Peyer's patch (tissue), 4 donors: ENCODE measurements around the gene LTBP2. TPM values are rescaled to one million over a fixed set of nuclear protein-coding genes. Genes with fewer than 3 reads are reported as not detected.

Experiments used
- DNase-seq, 3 donors: peaks; one replicate each; pipeline ENCODE4 v3.0.0-alpha.2; 2017 to 2019
- H3K27ac ChIP-seq, 4 donors: fragments of 200-600 bp; sonication (generic); one replicate each; pipeline ENCODE4 v1.5.1; 2016 to 2019
- H3K27me3 ChIP-seq, 2 donors: fragments of 200-600 bp; sonication (generic); one replicate each; pipeline ENCODE4 v1.5.1; 2019
- H3K36me3 ChIP-seq, 3 donors: fragments of 200-600 bp; sonication (generic); one replicate each; pipeline ENCODE4 v1.5.1; 2016 to 2019
- H3K4me1 ChIP-seq, 4 donors: fragments of 200-600 bp; sonication (generic); one replicate each; pipeline ENCODE4 v1.5.1; 2016 to 2019
- H3K4me3 ChIP-seq, 4 donors: fragments of 200-600 bp; sonication (generic); 1 replicate in 3 of 4; 2 replicates in 1 of 4; pipeline ENCODE4 v1.5.1; 2016 to 2019; ENCODE audit warnings: mild to moderate bottlenecking in 1 of 4
- H3K9me3 ChIP-seq, 4 donors: fragments of 200-600 bp; sonication (generic); one replicate each; pipeline ENCODE4 v1.5.1; 2016 to 2019; ENCODE audit warnings: mild to moderate bottlenecking in 1 of 4
- POLR2A ChIP-seq, 2 donors: fragments of 450-650 bp; IDR thresholded peaks; one replicate each; pipeline ENCODE4 v1.5.1; 2017; ENCODE audit warnings: antibody characterized with exemption in 2 of 2, mild to moderate bottlenecking in 2 of 2, moderate library complexity in 2 of 2
- total RNA-seq, 4 donors: library from RNA; depleted of rRNA; stranded (reverse); fragments of >200 nt; gene quantifications; one replicate each; pipeline ENCODE4 v1.1.0, GENCODE V29; 2016
- TF ChIP-seq, protein P1 (sequence below), 6 experiments: fragments of 450-650 bp in 4 of 6; fragments of 200-600 bp in 2 of 6; sonication (generic) in 1 of 6; IDR thresholded peaks; one replicate each; pipeline ENCODE4 v1.5.1; 2017 to 2019; ENCODE audit warnings: antibody characterized with exemption in 6 of 6, mild to moderate bottlenecking in 3 of 6, moderate library complexity in 1 of 6

The LTBP2 gene
- total RNA-seq, 4 donors from 2014 or later = 10.7 to 34.7 (median 16.0) TPM

DNA sequence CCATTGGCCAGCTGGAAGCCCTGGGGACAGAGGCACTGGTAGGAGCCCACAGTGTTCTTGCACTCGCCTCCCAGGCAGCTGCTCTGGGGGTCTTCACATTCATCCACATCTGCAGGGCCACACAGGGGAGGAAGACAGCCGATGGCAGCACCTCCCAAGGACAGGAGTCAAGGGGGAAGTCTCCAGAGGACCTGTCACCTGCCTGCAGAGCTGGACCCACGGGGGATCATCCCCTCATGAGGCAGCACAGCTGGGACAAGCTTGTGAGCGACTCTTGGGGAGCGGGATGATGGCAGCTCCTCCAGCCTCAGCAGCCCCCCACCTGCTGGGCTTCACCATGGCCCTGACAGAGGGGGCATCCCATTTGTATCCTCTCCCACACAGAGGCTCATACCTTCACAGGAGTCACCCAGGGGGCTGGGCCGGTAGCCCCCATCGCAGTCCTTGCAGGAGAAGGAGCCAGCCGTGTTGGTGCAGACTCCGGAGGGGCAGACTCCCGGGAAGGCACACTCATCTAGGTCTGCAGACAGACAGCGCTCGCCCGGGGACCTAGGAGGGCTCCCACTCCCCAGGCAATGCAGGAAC, 103.1 kb downstream of the LTBP2 start:
- TF ChIP-seq POLR2A (IDR thresholded peaks at IDR 0.05) = no peak
- TF ChIP-seq, protein P1, sequence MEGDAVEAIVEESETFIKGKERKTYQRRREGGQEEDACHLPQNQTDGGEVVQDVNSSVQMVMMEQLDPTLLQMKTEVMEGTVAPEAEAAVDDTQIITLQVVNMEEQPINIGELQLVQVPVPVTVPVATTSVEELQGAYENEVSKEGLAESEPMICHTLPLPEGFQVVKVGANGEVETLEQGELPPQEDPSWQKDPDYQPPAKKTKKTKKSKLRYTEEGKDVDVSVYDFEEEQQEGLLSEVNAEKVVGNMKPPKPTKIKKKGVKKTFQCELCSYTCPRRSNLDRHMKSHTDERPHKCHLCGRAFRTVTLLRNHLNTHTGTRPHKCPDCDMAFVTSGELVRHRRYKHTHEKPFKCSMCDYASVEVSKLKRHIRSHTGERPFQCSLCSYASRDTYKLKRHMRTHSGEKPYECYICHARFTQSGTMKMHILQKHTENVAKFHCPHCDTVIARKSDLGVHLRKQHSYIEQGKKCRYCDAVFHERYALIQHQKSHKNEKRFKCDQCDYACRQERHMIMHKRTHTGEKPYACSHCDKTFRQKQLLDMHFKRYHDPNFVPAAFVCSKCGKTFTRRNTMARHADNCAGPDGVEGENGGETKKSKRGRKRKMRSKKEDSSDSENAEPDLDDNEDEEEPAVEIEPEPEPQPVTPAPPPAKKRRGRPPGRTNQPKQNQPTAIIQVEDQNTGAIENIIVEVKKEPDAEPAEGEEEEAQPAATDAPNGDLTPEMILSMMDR (IDR thresholded peaks at IDR 0.05) = no peak

DNA sequence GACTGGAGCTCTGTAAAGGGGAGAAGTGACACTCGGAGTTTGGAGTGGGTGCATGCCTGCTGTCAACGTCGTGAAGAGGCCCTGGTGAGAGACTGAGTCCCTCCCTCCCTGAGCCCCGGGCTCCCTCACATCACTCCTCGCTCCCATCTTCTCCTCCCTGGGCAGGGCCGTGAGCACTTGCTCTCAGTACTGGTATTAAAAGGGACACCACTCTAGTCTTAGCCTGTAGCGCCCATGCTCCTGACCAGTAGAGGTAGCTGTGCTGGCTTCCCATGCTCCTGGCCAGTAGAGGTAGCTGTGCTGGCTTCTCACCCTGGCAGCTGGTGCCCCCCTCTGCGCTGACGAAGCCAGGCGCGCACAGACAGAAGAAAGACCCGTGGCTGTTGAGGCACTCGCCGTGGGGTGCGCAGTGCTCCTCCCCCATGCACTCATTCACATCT, 103.7 kb downstream of the LTBP2 start:
- peak in 2 of 3 donors; percentile 29 to 33 for DNase-seq
- Histone ChIP-seq H3K27me3 (no peaks in the 10 kb centered on the region), H3K36me3 (no peaks in the 10 kb centered on the region), H3K27ac (no peak overlapping the region), H3K4me1 (no peaks in the 10 kb centered on the region), H3K4me3 (no peak overlapping the region), H3K9me3 (no peaks in the 10 kb centered on the region)
- no peak for TF ChIP-seq POLR2A (IDR thresholded peaks at IDR 0.05)
- TF ChIP-seq, protein P1 (IDR thresholded peaks at IDR 0.05) = no peak

More for the DNA sequence above, 103.1 kb downstream of the LTBP2 start:
- peak in 1 of 3 donors; percentile 31 for DNase-seq
- no peaks in the 10 kb centered on the region for H3K27me3 ChIP-seq
- H3K4me1 ChIP-seq = no peaks in the 10 kb centered on the region
- H3K4me3 ChIP-seq = no peak overlapping the region
- no peaks in the 10 kb centered on the region for H3K9me3 ChIP-seq
- H3K36me3 ChIP-seq = no peaks in the 10 kb centered on the region
- no peak overlapping the region for H3K27ac ChIP-seq

DNA sequence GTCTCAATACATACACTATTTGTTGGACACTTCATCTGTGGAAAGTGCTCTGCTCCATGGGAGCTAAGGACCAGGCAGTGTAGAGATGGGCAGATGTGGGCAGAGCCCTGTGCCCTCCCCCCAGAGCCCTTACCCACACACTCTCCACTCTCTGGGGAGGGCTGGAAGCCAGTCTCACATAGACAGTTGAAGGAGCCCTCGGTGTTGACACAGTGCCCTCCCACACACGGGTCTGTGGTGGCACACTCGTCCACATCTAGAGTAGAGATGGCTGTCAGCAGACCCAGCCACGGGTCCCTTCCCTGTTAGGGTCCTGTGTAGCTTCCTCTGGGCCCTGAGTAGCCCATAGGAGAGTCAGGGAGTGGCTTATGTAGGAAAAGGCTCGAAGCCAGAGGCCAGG, 104.2 kb downstream of the LTBP2 start:
- Histone ChIP-seq H3K4me1 (no peaks in the 10 kb centered on the region), H3K4me3 (no peak overlapping the region), H3K9me3 (no peaks in the 10 kb centered on the region), H3K27me3 (no peaks in the 10 kb centered on the region), H3K27ac (no peak overlapping the region), H3K36me3 (no peaks in the 10 kb centered on the region)
- TF ChIP-seq, protein P1 (IDR thresholded peaks at IDR 0.05) = no peak
- TF ChIP-seq POLR2A (IDR thresholded peaks at IDR 0.05) = no peak
- peak in 1 of 3 donors; percentile 37 for DNase-seq

DNA sequence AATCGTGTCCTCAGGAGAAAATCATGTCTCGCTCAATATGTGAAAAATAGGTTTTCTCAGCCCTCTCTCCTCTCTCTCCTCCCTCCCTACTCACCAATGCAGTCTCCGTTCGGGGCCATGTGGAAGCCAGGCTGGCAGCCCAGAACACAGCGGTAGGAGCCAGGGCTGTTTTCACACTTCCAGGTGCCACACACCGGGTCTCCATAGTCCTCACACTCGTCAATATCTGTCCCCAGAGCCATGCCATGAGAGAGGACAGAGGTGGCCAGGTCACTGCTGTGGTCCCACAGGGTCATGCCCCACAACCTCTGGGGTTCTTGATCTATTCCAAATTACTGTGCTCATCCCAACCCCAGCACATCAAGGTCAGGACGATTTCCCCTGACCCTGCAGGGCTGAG, 105.0 kb downstream of the LTBP2 start:
- TF ChIP-seq, protein P1 (IDR thresholded peaks at IDR 0.05) = no peak
- no peak for TF ChIP-seq POLR2A (IDR thresholded peaks at IDR 0.05)
- peak in 2 of 3 donors; percentile 19 to 25 for DNase-seq

DNA sequence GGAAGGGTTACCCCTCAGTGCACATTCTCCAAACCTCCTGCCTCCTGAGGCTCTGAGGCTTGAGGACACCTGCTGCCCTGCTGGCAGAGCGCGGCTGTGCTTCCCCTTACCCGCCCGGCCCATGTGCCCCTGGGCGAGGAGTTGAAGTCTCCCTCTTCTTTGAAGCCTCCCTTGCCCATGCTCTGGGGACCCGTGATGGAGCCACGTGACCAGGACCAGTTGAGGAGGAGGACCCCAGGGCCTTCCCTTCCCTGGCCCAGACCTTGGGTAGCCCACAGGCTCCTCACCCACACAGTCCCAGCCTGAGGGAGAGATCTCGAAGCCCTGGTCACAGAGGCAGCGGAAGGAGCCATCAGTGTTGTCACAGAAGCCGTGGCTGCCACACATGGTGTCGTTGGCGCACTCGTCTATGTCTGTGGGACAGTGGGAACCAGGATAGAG, 105.6 kb downstream of the LTBP2 start:
- Histone ChIP-seq H3K4me1 (no peaks in the 10 kb centered on the region), H3K27ac (no peak overlapping the region), H3K4me3 (no peak overlapping the region), H3K36me3 (no peaks in the 10 kb centered on the region), H3K27me3 (no peaks in the 10 kb centered on the region), H3K9me3 (no peaks in the 10 kb centered on the region)
- peak in 1 of 3 donors; percentile 22 for DNase-seq
- TF ChIP-seq, protein P1 (IDR thresholded peaks at IDR 0.05) = no peak
- no peak for TF ChIP-seq POLR2A (IDR thresholded peaks at IDR 0.05)

More for the DNA sequence above, 105.0 kb downstream of the LTBP2 start:
- Histone ChIP-seq H3K4me3 (no peak overlapping the region), H3K9me3 (no peaks in the 10 kb centered on the region), H3K27me3 (no peaks in the 10 kb centered on the region), H3K27ac (no peak overlapping the region), H3K4me1 (no peaks in the 10 kb centered on the region), H3K36me3 (no peaks in the 10 kb centered on the region)
